ENCODE data around the gene CPN2. TPM values are rescaled to one million over a fixed set of nuclear protein-coding genes. Genes with fewer than 3 reads are reported as not detected.

CPN2 gene
- total and polyA plus RNA-seq, 2 of the 13 experiments (the other 11 are each of a cell fraction or from before 2014, with no cell fraction given), result 26.7 to 27.7 TPM

DNA sequence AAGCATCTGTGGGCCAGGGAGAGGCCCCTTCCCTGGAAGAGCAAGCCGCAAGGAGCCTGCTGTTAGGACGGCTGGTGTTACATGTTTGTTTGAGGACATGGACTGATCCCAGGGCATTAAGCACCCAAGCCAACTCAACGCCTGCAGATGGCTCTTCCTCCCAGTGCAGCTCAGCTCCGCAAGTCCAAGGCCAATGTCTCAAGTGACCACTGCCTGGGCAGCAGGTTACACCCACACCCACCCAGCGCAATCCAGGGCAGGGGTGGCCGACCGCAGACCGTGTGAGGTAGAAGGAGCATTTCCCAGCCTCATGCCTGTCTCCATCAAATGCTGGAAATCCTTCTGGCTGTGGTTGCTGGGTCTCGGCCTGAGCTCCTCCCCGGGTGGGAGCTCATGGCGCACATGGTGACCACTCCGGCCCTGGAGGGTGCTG, 33.5 kb upstream of the CPN2 start:
- TF ChIP-seq ZC3H13 (CRISPR knock-in tag; IDR thresholded peaks at IDR 0.05) (no peak), ZSCAN29 (CRISPR knock-in tag; conservative IDR thresholded peaks at IDR 0.05) (no peak), SALL1 (CRISPR knock-in tag; IDR thresholded peaks at IDR 0.05) (no peak), AKAP8 (CRISPR knock-in tag; IDR thresholded peaks at IDR 0.05) (no peak)
- no peaks in the 10 kb centered on the region for H3K36me3 ChIP-seq (replicated peaks in 1 of 2; ENCODE audit: control insufficient read depth in 1 of 2, insufficient read depth in 2 of 2, low read length in 2 of 2)
- 55% methylated on average over 5 of the region's 12 CpGs for WGBS (ENCODE audit: low lambda C conversion rate)
- ATAC-seq (no peak; the same call in 2 of the 3 replicates), DNase-seq (ENCODE audit: low spot score) (no peak), FAIRE-seq (no peak)
- H3K27ac ChIP-seq (ENCODE audit: extremely low read length, insufficient read depth, low read length), result no peak overlapping the region
- H3K4me1 ChIP-seq (ENCODE audit: insufficient read depth, low read length), result peaks cover 9% of the 10 kb centered on the region; the same call in 1 of the 2 replicates
- H4K20me1 ChIP-seq (ENCODE audit: insufficient read depth, low read length), result no peaks in the 10 kb centered on the region
- H3K79me2 ChIP-seq (ENCODE audit: insufficient read depth, low read length), result no peaks in the 10 kb centered on the region
- no peak overlapping the region for H3K9ac ChIP-seq (ENCODE audit: insufficient read depth, low read depth, low read length)
- peaks cover 11 to 68% of the 10 kb centered on the region in 2 experiments for H3K27me3 ChIP-seq (ENCODE audit: control insufficient read depth in 1 of 2, insufficient read depth in 2 of 2, low read length in 2 of 2)
- H3K9me3 ChIP-seq (ENCODE audit: low read length), result no peaks in the 10 kb centered on the region
- ChIA-PET POLR2A (no interaction called here), CTCF (ENCODE audit: low intra/inter-chr PET ratio, low total read pairs) (no interaction called here)
- intact Hi-C loops (cut with micrococcal nuclease; ENCODE audit: unreplicated experiment) (no loop called here), in situ Hi-C loops (cut with HindIII; ENCODE audit: extremely low pct_ligation_motif_present, low pct_unique_long_range_greater_than_20kb) (no loop called here)
- H3K4me2 ChIP-seq (ENCODE audit: low read depth, low read length), result no peak overlapping the region
- H3K4me3 ChIP-seq (replicated peaks in 1 of 3; ENCODE audit: insufficient read depth in 1 of 3, low read depth in 2 of 3, low read length in 3 of 3), result no peak overlapping the region
- no peak overlapping the region for H2AFZ ChIP-seq (ENCODE audit: low read length)
- no TSS peak for BruUV-seq (replicated peaks)

DNA sequence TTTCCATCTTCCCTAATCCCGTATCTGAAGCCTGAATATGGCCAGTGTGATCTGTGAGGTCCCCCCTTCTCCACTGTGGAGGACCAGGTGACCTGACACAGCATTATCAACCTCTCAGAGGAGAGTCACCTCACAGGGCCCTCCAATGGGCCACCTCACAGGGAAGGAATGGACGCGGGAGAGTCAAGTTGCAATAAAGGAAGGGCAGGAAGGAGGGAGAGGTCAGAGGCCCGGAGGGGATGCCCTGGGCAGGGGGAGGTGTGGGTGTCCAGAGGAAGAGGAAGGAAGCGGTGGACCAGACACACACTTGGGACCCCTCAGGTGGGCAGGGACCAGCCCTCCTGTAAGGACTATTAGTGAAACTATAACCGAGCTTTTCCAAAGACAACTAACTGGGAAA, 33.0 kb upstream of the CPN2 start:
- Histone ChIP-seq H3K4me2 (ENCODE audit: low read depth, low read length) (no peak overlapping the region), H3K79me2 (ENCODE audit: insufficient read depth, low read length) (no peaks in the 10 kb centered on the region), H3K9me3 (ENCODE audit: low read length) (no peaks in the 10 kb centered on the region), H3K4me3 (replicated peaks in 1 of 3; ENCODE audit: insufficient read depth in 1 of 3, low read depth in 2 of 3, low read length in 3 of 3) (no peak overlapping the region), H3K4me1 (ENCODE audit: insufficient read depth, low read length) (peaks cover 9% of the 10 kb centered on the region; the same call in 1 of the 2 replicates), H3K36me3 (replicated peaks in 1 of 2; ENCODE audit: control insufficient read depth in 1 of 2, insufficient read depth in 2 of 2, low read length in 2 of 2) (no peaks in the 10 kb centered on the region), H3K27me3 (ENCODE audit: control insufficient read depth in 1 of 2, insufficient read depth in 2 of 2, low read length in 2 of 2) (peaks cover 11 to 72% of the 10 kb centered on the region in 2 experiments), H3K9ac (ENCODE audit: insufficient read depth, low read depth, low read length) (no peak overlapping the region), H2AFZ (ENCODE audit: low read length) (no peak overlapping the region), H3K27ac (ENCODE audit: extremely low read length, insufficient read depth, low read length) (no peak overlapping the region), H4K20me1 (ENCODE audit: insufficient read depth, low read length) (no peaks in the 10 kb centered on the region)
- in situ Hi-C loops (cut with HindIII; ENCODE audit: extremely low pct_ligation_motif_present, low pct_unique_long_range_greater_than_20kb), result no loop called here
- intact Hi-C loops (cut with micrococcal nuclease; ENCODE audit: unreplicated experiment), result no loop called here
- WGBS (ENCODE audit: low lambda C conversion rate), result 46% methylated on average over 6 of the region's 6 CpGs
- FAIRE-seq (no peak), ATAC-seq (no peak), DNase-seq (ENCODE audit: low spot score) (no peak)
- POLR2A ChIA-PET, result no interaction called here
- CTCF ChIA-PET (ENCODE audit: low intra/inter-chr PET ratio, low total read pairs), result no interaction called here
- TF ChIP-seq, protein P1, sequence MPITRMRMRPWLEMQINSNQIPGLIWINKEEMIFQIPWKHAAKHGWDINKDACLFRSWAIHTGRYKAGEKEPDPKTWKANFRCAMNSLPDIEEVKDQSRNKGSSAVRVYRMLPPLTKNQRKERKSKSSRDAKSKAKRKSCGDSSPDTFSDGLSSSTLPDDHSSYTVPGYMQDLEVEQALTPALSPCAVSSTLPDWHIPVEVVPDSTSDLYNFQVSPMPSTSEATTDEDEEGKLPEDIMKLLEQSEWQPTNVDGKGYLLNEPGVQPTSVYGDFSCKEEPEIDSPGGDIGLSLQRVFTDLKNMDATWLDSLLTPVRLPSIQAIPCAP (CRISPR knock-in tag; IDR thresholded peaks at IDR 0.05; ENCODE audit: low read depth), result no peak
- TF ChIP-seq, protein P2, sequence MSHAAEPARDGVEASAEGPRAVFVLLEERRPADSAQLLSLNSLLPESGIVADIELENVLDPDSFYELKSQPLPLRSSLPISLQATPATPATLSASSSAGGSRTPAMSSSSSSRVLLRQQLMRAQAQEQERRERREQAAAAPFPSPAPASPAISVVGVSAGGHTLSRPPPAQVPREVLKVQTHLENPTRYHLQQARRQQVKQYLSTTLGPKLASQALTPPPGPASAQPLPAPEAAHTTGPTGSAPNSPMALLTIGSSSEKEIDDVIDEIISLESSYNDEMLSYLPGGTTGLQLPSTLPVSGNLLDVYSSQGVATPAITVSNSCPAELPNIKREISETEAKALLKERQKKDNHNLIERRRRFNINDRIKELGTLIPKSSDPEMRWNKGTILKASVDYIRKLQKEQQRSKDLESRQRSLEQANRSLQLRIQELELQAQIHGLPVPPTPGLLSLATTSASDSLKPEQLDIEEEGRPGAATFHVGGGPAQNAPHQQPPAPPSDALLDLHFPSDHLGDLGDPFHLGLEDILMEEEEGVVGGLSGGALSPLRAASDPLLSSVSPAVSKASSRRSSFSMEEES (CRISPR knock-in tag; IDR thresholded peaks at IDR 0.05), result no peak
- TF ChIP-seq, protein P3, sequence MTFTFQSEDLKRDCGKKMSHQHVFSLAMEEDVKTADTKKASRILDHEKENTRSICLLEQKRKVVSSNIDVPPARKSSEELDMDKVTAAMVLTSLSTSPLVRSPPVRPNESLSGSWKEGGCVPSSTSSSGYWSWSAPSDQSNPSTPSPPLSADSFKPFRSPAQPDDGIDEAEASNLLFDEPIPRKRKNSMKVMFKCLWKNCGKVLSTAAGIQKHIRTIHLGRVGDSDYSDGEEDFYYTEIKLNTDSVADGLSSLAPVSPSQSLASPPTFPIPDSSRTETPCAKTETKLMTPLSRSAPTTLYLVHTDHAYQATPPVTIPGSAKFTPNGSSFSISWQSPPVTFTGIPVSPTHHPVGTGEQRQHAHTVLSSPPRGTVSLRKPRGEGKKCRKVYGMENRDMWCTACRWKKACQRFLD (CRISPR knock-in tag; IDR thresholded peaks at IDR 0.05; ENCODE audit: borderline replicate concordance), result no peak
- no peak for TF ChIP-seq ZNF773 (CRISPR knock-in tag; IDR thresholded peaks at IDR 0.05; ENCODE audit: borderline replicate concordance)
- TF ChIP-seq NFKB2 (CRISPR knock-in tag; IDR thresholded peaks at IDR 0.05; ENCODE audit: borderline replicate concordance), result no peak
- no peak for TF ChIP-seq ZFP36 (IDR thresholded peaks at IDR 0.05; ENCODE audit: borderline replicate concordance, low read depth, low read length, partially characterized antibody)
- no peak for TF ChIP-seq YY1 (IDR thresholded peaks at IDR 0.05; ENCODE audit: insufficient read depth, insufficient replicate concordance, low read depth, low read length)
- TF ChIP-seq, protein P4, sequence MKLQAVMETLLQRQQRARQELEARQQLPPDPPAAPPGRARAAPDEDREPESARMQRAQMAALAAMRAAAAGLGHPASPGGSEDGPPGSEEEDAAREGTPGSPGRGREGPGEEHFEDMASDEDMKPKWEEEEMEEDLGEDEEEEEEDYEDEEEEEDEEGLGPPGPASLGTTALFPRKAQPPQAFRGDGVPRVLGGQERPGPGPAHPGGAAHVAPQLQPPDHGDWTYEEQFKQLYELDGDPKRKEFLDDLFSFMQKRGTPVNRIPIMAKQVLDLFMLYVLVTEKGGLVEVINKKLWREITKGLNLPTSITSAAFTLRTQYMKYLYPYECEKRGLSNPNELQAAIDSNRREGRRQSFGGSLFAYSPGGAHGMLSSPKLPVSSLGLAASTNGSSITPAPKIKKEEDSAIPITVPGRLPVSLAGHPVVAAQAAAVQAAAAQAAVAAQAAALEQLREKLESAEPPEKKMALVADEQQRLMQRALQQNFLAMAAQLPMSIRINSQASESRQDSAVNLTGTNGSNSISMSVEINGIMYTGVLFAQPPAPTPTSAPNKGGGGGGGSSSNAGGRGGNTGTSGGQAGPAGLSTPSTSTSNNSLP (IDR thresholded peaks at IDR 0.05; ENCODE audit: low read depth, low read length), result no peak
- TF ChIP-seq SMAD3 (CRISPR knock-in tag; IDR thresholded peaks at IDR 0.05), result no peak
- BruUV-seq (replicated peaks), result no TSS peak
